Body of pancreas (tissue), 4 donors: ENCODE results near the gene GLIPR2.

ENCODE experiments used
- CTCF ChIP-seq, 7 experiments: fragments of 450-650 bp in 4 of 7; fragments of 200-600 bp in 3 of 7; sonication (generic) in 3 of 7; IDR thresholded peaks; one replicate each; pipeline ENCODE4 v1.5.1; 2016 to 2019; ENCODE audit warnings: antibody characterized with exemption in 7 of 7
- POLR2A ChIP-seq, 3 donors: fragments of 450-650 bp; IDR thresholded peaks; one replicate each; pipeline ENCODE4 v1.6.1; 2016; ENCODE audit warnings: antibody characterized with exemption in 3 of 3, mild to moderate bottlenecking in 2 of 3

GRCh38 chr9:36116593-36116992 is 19.9 kb upstream of the GLIPR2 start:
- TF ChIP-seq CTCF (IDR thresholded peaks at IDR 0.05) (no peak), POLR2A (IDR thresholded peaks at IDR 0.05) (no peak)
